LHCN-M2 (cell line): ENCODE data around the gene TNFRSF1B. TPM values are rescaled to one million over a fixed set of nuclear protein-coding genes. Genes with fewer than 3 reads are reported as not detected.
A peak's percentile ranks its signal among the peaks of the same experiment; 100 is the strongest.

Source experiments
- DNase-seq: peaks from one replicate; pipeline ENCODE4 v3.0.0-alpha.2; 2012; ENCODE audit warnings: low read depth
- total RNA-seq: library from RNA; depleted of rRNA; stranded (reverse); fragments of >200 nt; gene quantifications from 2 replicates; pipeline ENCODE4 v1.2.3, GENCODE V29; 2014

TNFRSF1B gene
- total RNA-seq, 1 experiment from 2014 or later: 1.3 TPM

- no peak for DNase-seq
Observed at GRCh38 chr1:12157366-12158231, 9.2 kb upstream of the TNFRSF1B start.

- DNase-seq: no peak
Observed at GRCh38 chr1:12158357-12159092, 8.3 kb upstream of the TNFRSF1B start.

- no peak for DNase-seq
Observed at GRCh38 chr1:12159816-12160215, 7.0 kb upstream of the TNFRSF1B start.

GRCh38 chr1:12161324-12161661 is 5.5 kb upstream of the TNFRSF1B start:
- DNase-seq: no peak

- peak; percentile 92 for DNase-seq
Observed at GRCh38 chr1:12161662-12162458, 4.9 kb upstream of the TNFRSF1B start.

GRCh38 chr1:12162459-12163137 is 4.2 kb upstream of the TNFRSF1B start:
- no peak for DNase-seq

GRCh38 chr1:12163210-12163609 is 3.6 kb upstream of the TNFRSF1B start:
- no peak for DNase-seq

- DNase-seq: no peak
Observed at GRCh38 chr1:12164210-12164609, 2.6 kb upstream of the TNFRSF1B start.

- no peak for DNase-seq
Observed at GRCh38 chr1:12165342-12165741, 1.4 kb upstream of the TNFRSF1B start.

GRCh38 chr1:12167493-12168429 is 970 bp downstream of the TNFRSF1B start:
- DNase-seq: no peak

GRCh38 chr1:12168451-12169160 is 1.8 kb downstream of the TNFRSF1B start:
- DNase-seq: no peak

- DNase-seq: no peak
Observed at GRCh38 chr1:12169442-12170135, 2.8 kb downstream of the TNFRSF1B start.

GRCh38 chr1:12170263-12170671 is 3.5 kb downstream of the TNFRSF1B start:
- DNase-seq: no peak

GRCh38 chr1:12171206-12172041 is 4.6 kb downstream of the TNFRSF1B start:
- no peak for DNase-seq

GRCh38 chr1:12172042-12172851 is 5.5 kb downstream of the TNFRSF1B start:
- DNase-seq: no peak

GRCh38 chr1:12173041-12173509 is 6.3 kb downstream of the TNFRSF1B start:
- no peak for DNase-seq

GRCh38 chr1:12173631-12174121 is 6.9 kb downstream of the TNFRSF1B start:
- no peak for DNase-seq
